NCI-H2227 treated with DMSO at 0.1 percent for 48 hours (cell line): ENCODE measurements around the gene CSRP1.
A peak's percentile ranks its signal among the peaks of the same experiment; 100 is the strongest.
"Not testable (repeated sequence)": the region's sequence is repeated elsewhere in the genome, so short reads cannot be mapped to it uniquely, and the experiment has no call there.

ENCODE experiments used
- DNase-seq: peaks from one replicate; lab custom pipeline; 2025; lab: John Stamatoyannopoulos, UW

The CSRP1 gene

GRCh38 chr1:201496296-201496690, 10.6 kb downstream of the CSRP1 start:
- no peak for DNase-seq

- no peak for DNase-seq
These were observed 11.2 kb downstream of the CSRP1 start for GRCh38 chr1:201495551-201496295.

- no peak for DNase-seq
These were observed 12.9 kb downstream of the CSRP1 start for GRCh38 chr1:201493757-201494617.

- not testable (repeated sequence) for DNase-seq
These were observed 13.8 kb downstream of the CSRP1 start for GRCh38 chr1:201493026-201493656.

GRCh38 chr1:201491896-201492511, 14.9 kb downstream of the CSRP1 start:
- DNase-seq, result no peak

GRCh38 chr1:201490708-201491131, 16.2 kb downstream of the CSRP1 start:
- DNase-seq, result no peak

GRCh38 chr1:201489643-201490261, 17.2 kb downstream of the CSRP1 start:
- DNase-seq, result no peak

- DNase-seq, result no peak
These were observed 17.9 kb downstream of the CSRP1 start for GRCh38 chr1:201488830-201489589.

GRCh38 chr1:201487742-201488141, 19.2 kb downstream of the CSRP1 start:
- DNase-seq, result no peak

GRCh38 chr1:201486187-201486586, 20.7 kb downstream of the CSRP1 start:
- no peak for DNase-seq

GRCh38 chr1:201485184-201485774, 21.6 kb downstream of the CSRP1 start:
- no peak for DNase-seq

GRCh38 chr1:201483373-201483949, 23.5 kb downstream of the CSRP1 start:
- no peak for DNase-seq

GRCh38 chr1:201482755-201483154, 24.2 kb downstream of the CSRP1 start:
- no peak for DNase-seq

GRCh38 chr1:201481761-201482493, 25.0 kb downstream of the CSRP1 start:
- peak; percentile 70 for DNase-seq

GRCh38 chr1:201481004-201481380, 25.9 kb downstream of the CSRP1 start:
- no peak for DNase-seq

- DNase-seq, result peak; percentile 84
These were observed 26.5 kb downstream of the CSRP1 start for GRCh38 chr1:201480231-201481003.

- DNase-seq, result no peak
These were observed 27.7 kb downstream of the CSRP1 start for GRCh38 chr1:201479201-201479730.

- DNase-seq, result not testable (repeated sequence)
These were observed 28.3 kb downstream of the CSRP1 start for GRCh38 chr1:201478666-201479065.
